K562 (cell line): ENCODE results near the gene PSMB7. TPM values are rescaled to one million over a fixed set of nuclear protein-coding genes. Genes with fewer than 3 reads are reported as not detected.

Experiments used
- ATAC-seq: fragments of 200-7000 bp; cut with Tn5 transposase; 3 replicates; pipeline ENCODE4 v1.9.1; 2020; ENCODE audit warnings: moderate library complexity
- BruUV-seq: library from RNA; stranded (reverse); fragments of 400-500 nt; replicated peaks from 2 replicates; lab custom pipeline; 2021; lab: Mats Ljungman, UMichigan
- CTCF ChIA-PET: fragments of 300-600 bp; formaldehyde crosslinking; extraction: SDS; loops from one replicate; lab custom pipeline; 2021; ENCODE audit warnings: low intra/inter-chr PET ratio; lab: Yijun Ruan, JAX
- POLR2A ChIA-PET: fragments of 300-600, 350-650 bp; sonication (Branson Sonifier 250); formaldehyde crosslinking; extraction: SDS; loops from one replicate; lab custom pipeline; 2021; ENCODE audit warnings: antibody characterized with exemption, inconsistent platforms; lab: Yijun Ruan, JAX
- DNase-seq, 4 experiments: peaks; one replicate each; pipeline versions ENCODE4 v3.0.0 to v3.0.0-alpha.2; 2011 to 2018; ENCODE audit warnings: low spot score in 3 of 4, mixed read lengths in 3 of 4; ENCODE audit errors: extremely low read depth in 1 of 4
- FAIRE-seq: peaks from 2 replicates; lab custom pipeline; 2011; peaks lifted over from hg19 to GRCh38; lab: Jason Lieb, UNC
- H2AFZ ChIP-seq: 2 replicates; pipeline ENCODE4 v1.6.0; 2011; ENCODE audit warnings: low read depth, low read length, control low read depth, inconsistent platforms
- H3K27ac ChIP-seq: fragments of 200-600 bp; 3 replicates; pipeline ENCODE4 v1.8.0; 2011; ENCODE audit warnings: low read depth, mild to moderate bottlenecking, control low read depth, inconsistent platforms, low read length, moderate library complexity, mixed read lengths; ENCODE audit errors: extremely low read depth
- H3K27me3 ChIP-seq, 2 experiments: fragments of 300-600 bp in 1 of 2; 2 replicates in 1 of 2; 3 replicates in 1 of 2; pipeline versions ENCODE4 v1.6.0 to v1.8.0; 2011; ENCODE audit warnings: inconsistent platforms in 2 of 2, low read length in 2 of 2, mild to moderate bottlenecking in 1 of 2, mixed read lengths in 1 of 2, moderate library complexity in 1 of 2; ENCODE audit not compliant: control insufficient read depth in 2 of 2, insufficient read depth in 2 of 2
- H3K36me3 ChIP-seq: fragments of 300-600 bp; 3 replicates; pipeline ENCODE4 v1.8.0; 2011; ENCODE audit warnings: mild to moderate bottlenecking, low read length, inconsistent platforms; ENCODE audit not compliant: control insufficient read depth, insufficient read depth
- H3K4me1 ChIP-seq, 2 experiments: fragments of 200-600 bp in 1 of 2; replicated peaks in 1 of 2; 2 replicates in 1 of 2; 3 replicates in 1 of 2; pipeline versions ENCODE4 v1.5.1 to v1.8.0; 2011; ENCODE audit warnings: inconsistent platforms in 2 of 2, low read length in 2 of 2, mild to moderate bottlenecking in 1 of 2, mixed read lengths in 1 of 2, moderate library complexity in 1 of 2; ENCODE audit not compliant: control insufficient read depth in 2 of 2, insufficient read depth in 2 of 2
- H3K4me2 ChIP-seq: 2 replicates; pipeline ENCODE4 v1.6.1; 2011; ENCODE audit warnings: low read length, control low read depth, inconsistent platforms, mixed read lengths; ENCODE audit not compliant: insufficient read depth
- H3K4me3 ChIP-seq: fragments of 200-600 bp; sonication (generic), shearing (Covaris generic); 2 replicates; pipeline ENCODE4 v1.5.1; 2016; ENCODE audit warnings: control low read depth, inconsistent platforms
- H3K79me2 ChIP-seq: fragments of 200-600 bp; 3 replicates; pipeline ENCODE4 v1.8.0; 2011; ENCODE audit warnings: low read length, inconsistent platforms; ENCODE audit not compliant: control insufficient read depth, insufficient read depth
- H3K9ac ChIP-seq, 2 experiments: 2 replicates each; pipeline versions ENCODE4 v1.6.0 to v1.6.1; 2011; ENCODE audit warnings: low read depth in 2 of 2, low read length in 2 of 2, control low read depth in 1 of 2, inconsistent platforms in 1 of 2, mild to moderate bottlenecking in 1 of 2, mixed read lengths in 1 of 2; ENCODE audit not compliant: insufficient read depth in 1 of 2
- H3K9me1 ChIP-seq: one replicate; pipeline ENCODE4 v1.6.0; 2011; ENCODE audit warnings: inconsistent platforms, mild to moderate bottlenecking, low read length, moderate library complexity; ENCODE audit not compliant: control insufficient read depth, insufficient read depth
- H3K9me3 ChIP-seq: replicated peaks from 2 replicates; pipeline ENCODE4 v1.5.1; 2011; ENCODE audit warnings: low read depth, low read length, inconsistent platforms; ENCODE audit not compliant: control insufficient read depth, insufficient read depth
- H4K20me1 ChIP-seq: replicated peaks from 2 replicates; pipeline ENCODE4 v1.6.1; 2011; ENCODE audit warnings: low read length, inconsistent platforms, mixed read lengths; ENCODE audit not compliant: control insufficient read depth, insufficient read depth
- PPARD ChIP-seq: fragments of 250-450 bp; sonication (Bioruptor Pico); IDR thresholded peaks from 2 replicates; pipeline ENCODE4 v1.8.0; 2022; ENCODE audit warnings: inconsistent platforms, mild to moderate bottlenecking, moderate library complexity
- WGBS: fragments of 100-300 bp; shearing (Covaris generic); methylation state at CpG from one replicate; pipeline ENCODE4 v1.1.6; 2016; ENCODE audit warnings: low coverage, mixed read lengths; ENCODE audit not compliant: insufficient coverage; ENCODE audit errors: missing lambda C conversion rate; 5-methylcytosine and 5-hydroxymethylcytosine counted together
- in situ Hi-C: fragments of 300-500 bp; cut with MboI; formaldehyde crosslinking; loops from 4 replicates; pipeline ENCODE4 v1.15.0; 2018; ENCODE audit warnings: inconsistent platforms, mixed read lengths
- intact Hi-C: fragments of 100-400 bp; cut with micrococcal nuclease; formaldehyde crosslinking; loops from 2 replicates; pipeline ENCODE4 v1.14.2; 2022
- polyA plus RNA-seq, 8 experiments: library from polyadenylated mRNA; depleted of rRNA in 4 of 8; stranded (reverse) in 5 of 8; unstranded in 3 of 8; fragments of >200 nt; fragmentation: Nextera tagmentation in 2 of 8; fragmentation: Illumina TruSeq in 1 of 8; extraction: Ambion mirVana in 2 of 8; extraction: Trizol in 1 of 8; gene quantifications; 2 replicates each; pipeline versions ENCODE4 v1.2.1 to v1.2.3, GENCODE V29; 2011 to 2014; ENCODE audit warnings: inconsistent platforms in 1 of 8, missing spikeins in 1 of 8
- total RNA-seq, 7 experiments: library from RNA; depleted of rRNA in 6 of 7; stranded (reverse); fragments of >200 nt in 6 of 7; fragmentation: Illumina TruSeq in 2 of 7; extraction: Trizol in 2 of 7; gene quantifications; 2 replicates each; pipeline versions ENCODE4 v1.2.1 to v1.2.3, GENCODE V29; 2011 to 2021; ENCODE audit warnings: low replicate concordance in 1 of 7
- TF ChIP-seq, protein P1 (sequence below): sonication (generic); formaldehyde crosslinking; IDR thresholded peaks from 2 replicates; pipeline ENCODE4 v1.8.1; 2023; ENCODE audit warnings: mild to moderate bottlenecking, missing genetic modification reagents

Gene PSMB7
- total and polyA plus RNA-seq, 9 of the 15 experiments (the other 6 are each of a cell fraction or from before 2014, with no cell fraction given), result 321 to 978 (median 407) TPM

GRCh38 chr9:124399323-124399967 lies 15.8 kb downstream of the PSMB7 start:
- no peak overlapping the region for H3K4me3 ChIP-seq
- intact Hi-C loops (no loop called here), in situ Hi-C loops (no loop called here)
- H3K36me3 ChIP-seq, result peaks cover 95% of the 10 kb centered on the region
- no peaks in the 10 kb centered on the region for H3K9me1 ChIP-seq
- CTCF ChIA-PET, result no interaction called here
- peaks cover 0 to 5% of the 10 kb centered on the region in 2 experiments; a peak in 2 of 5 replicates for H3K4me1 ChIP-seq
- no peak for FAIRE-seq
- WGBS, result 91% methylated on average over 11 of the region's 12 CpGs
- H3K9ac ChIP-seq, result peak overlapping the region in 1 of 2 experiments; percentile 74; a peak in 2 of 4 replicates
- no peak for DNase-seq
- H3K79me2 ChIP-seq, result peaks cover 84% of the 10 kb centered on the region
- ATAC-seq, result no peak; the same call in 2 of the 3 replicates
- peaks cover 29% of the 10 kb centered on the region; the same call in 1 of the 2 replicates for H4K20me1 ChIP-seq
- TF ChIP-seq PPARD, result no peak
- TF ChIP-seq, protein P1, sequence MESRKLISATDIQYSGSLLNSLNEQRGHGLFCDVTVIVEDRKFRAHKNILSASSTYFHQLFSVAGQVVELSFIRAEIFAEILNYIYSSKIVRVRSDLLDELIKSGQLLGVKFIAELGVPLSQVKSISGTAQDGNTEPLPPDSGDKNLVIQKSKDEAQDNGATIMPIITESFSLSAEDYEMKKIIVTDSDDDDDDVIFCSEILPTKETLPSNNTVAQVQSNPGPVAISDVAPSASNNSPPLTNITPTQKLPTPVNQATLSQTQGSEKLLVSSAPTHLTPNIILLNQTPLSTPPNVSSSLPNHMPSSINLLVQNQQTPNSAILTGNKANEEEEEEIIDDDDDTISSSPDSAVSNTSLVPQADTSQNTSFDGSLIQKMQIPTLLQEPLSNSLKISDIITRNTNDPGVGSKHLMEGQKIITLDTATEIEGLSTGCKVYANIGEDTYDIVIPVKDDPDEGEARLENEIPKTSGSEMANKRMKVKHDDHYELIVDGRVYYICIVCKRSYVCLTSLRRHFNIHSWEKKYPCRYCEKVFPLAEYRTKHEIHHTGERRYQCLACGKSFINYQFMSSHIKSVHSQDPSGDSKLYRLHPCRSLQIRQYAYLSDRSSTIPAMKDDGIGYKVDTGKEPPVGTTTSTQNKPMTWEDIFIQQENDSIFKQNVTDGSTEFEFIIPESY, result 0 out of 2 replicates have a peak, but pooled peaks have one; percentile 33
- BruUV-seq, result no TSS peak
- H3K27ac ChIP-seq, result no peak overlapping the region
- no peak overlapping the region for H3K4me2 ChIP-seq
- H3K9me3 ChIP-seq, result no peaks in the 10 kb centered on the region
- H3K27me3 ChIP-seq, result no peaks in the 10 kb centered on the region
- POLR2A ChIA-PET, result interaction anchor here (0.9 to 2.2 kb wide), 4 partner anchors 8 to 13 kb away, joined by 3 to 10 read pairs (median 4); no protein-coding TSS in a partner anchor
- H2AFZ ChIP-seq, result no peak overlapping the region
